CD14-positive monocyte (primary cell): ENCODE data around the gene MRPL45. TPM values are rescaled to one million over a fixed set of nuclear protein-coding genes. Genes with fewer than 3 reads are reported as not detected.

Experiments
- DNase-seq, 3 donors: peaks; one replicate each; pipeline ENCODE4 v3.0.0-alpha.2; 2011 to 2022
- H2AFZ ChIP-seq: 2 replicates; pipeline ENCODE4 v1.6.0; 2012; ENCODE audit warnings: mild to moderate bottlenecking, low read depth, low read length, inconsistent platforms; ENCODE audit not compliant: insufficient read depth, poor library complexity, severe bottlenecking
- H3K27ac ChIP-seq, 2 donors: 1 replicate in 1 of 2; 2 replicates in 1 of 2; pipeline ENCODE4 v1.5.1; 2012 to 2013; ENCODE audit warnings: low read length in 2 of 2, control low read depth in 1 of 2, inconsistent platforms in 1 of 2, low read depth in 1 of 2, mild to moderate bottlenecking in 1 of 2
- H3K27me3 ChIP-seq, 2 donors: one replicate each; pipeline versions ENCODE4 v1.6.0 to v1.6.1; 2011 to 2013; ENCODE audit warnings: low read length in 2 of 2; ENCODE audit not compliant: control insufficient read depth in 2 of 2, insufficient read depth in 2 of 2
- H3K36me3 ChIP-seq, 2 donors: replicated peaks in 1 of 2; 1 replicate in 1 of 2; 2 replicates in 1 of 2; pipeline versions ENCODE4 v1.5.1 to v1.6.1; 2012 to 2013; ENCODE audit warnings: low read length in 2 of 2, control low read depth in 1 of 2, inconsistent platforms in 1 of 2, mild to moderate bottlenecking in 1 of 2; ENCODE audit not compliant: insufficient read depth in 2 of 2, control insufficient read depth in 1 of 2
- H3K4me1 ChIP-seq, 2 donors: 1 replicate in 1 of 2; 2 replicates in 1 of 2; pipeline versions ENCODE4 v1.5.1 to v1.6.1; 2012 to 2013; ENCODE audit warnings: low read length in 2 of 2, control low read depth in 1 of 2, inconsistent platforms in 1 of 2, mild to moderate bottlenecking in 1 of 2, moderate library complexity in 1 of 2; ENCODE audit not compliant: insufficient read depth in 2 of 2, control insufficient read depth in 1 of 2
- H3K4me2 ChIP-seq: replicated peaks from 2 replicates; pipeline ENCODE3; 2012; ENCODE audit warnings: low read length, moderate library complexity, mild to moderate bottlenecking; ENCODE audit not compliant: poor library complexity, severe bottlenecking; ENCODE audit errors: extremely low read depth
- H3K4me3 ChIP-seq, 3 experiments: fragments of 200-600 bp in 1 of 3; sonication (generic) in 1 of 3; replicated peaks in 1 of 3; 1 replicate in 2 of 3; 2 replicates in 1 of 3; pipeline ENCODE4 v1.5.1; 2011 to 2013; ENCODE audit warnings: low read length in 3 of 3, mild to moderate bottlenecking in 3 of 3, control low read depth in 2 of 3, low read depth in 2 of 3, inconsistent platforms in 1 of 3, moderate library complexity in 1 of 3
- H3K79me2 ChIP-seq: 2 replicates; pipeline ENCODE4 v1.6.0; 2012; ENCODE audit warnings: mild to moderate bottlenecking, control low read depth, inconsistent platforms, low read length, moderate library complexity; ENCODE audit not compliant: insufficient read depth
- H3K9ac ChIP-seq: 2 replicates; pipeline ENCODE4 v1.6.0; 2017; ENCODE audit warnings: low read length, mild to moderate bottlenecking; ENCODE audit not compliant: insufficient read depth, poor library complexity, severe bottlenecking
- H3K9me3 ChIP-seq, 2 donors: replicated peaks in 1 of 2; 1 replicate in 1 of 2; 2 replicates in 1 of 2; pipeline versions ENCODE4 v1.5.1 to v1.6.1; 2012 to 2013; ENCODE audit warnings: low read length in 2 of 2, control low read depth in 1 of 2; ENCODE audit not compliant: control insufficient read depth in 1 of 2, insufficient read depth in 1 of 2
- H4K20me1 ChIP-seq: 2 replicates; pipeline ENCODE4 v1.6.0; 2012; ENCODE audit warnings: mild to moderate bottlenecking, low read length, control low read depth, moderate library complexity; ENCODE audit not compliant: insufficient read depth
- H3K27ac Mint-ChIP-seq, 7 donors: one replicate each; pipeline ENCODE4 v1.8.0; 2020; ENCODE audit warnings: mild to moderate bottlenecking in 7 of 7, mixed read lengths in 7 of 7, moderate library complexity in 6 of 7, inconsistent platforms in 2 of 7
- H3K27me3 Mint-ChIP-seq, 3 donors: one replicate each; pipeline ENCODE4 v1.8.0; 2021 to 2022; ENCODE audit warnings: low read depth in 3 of 3, mild to moderate bottlenecking in 3 of 3, mixed read lengths in 3 of 3, moderate library complexity in 3 of 3, inconsistent platforms in 1 of 3
- H3K36me3 Mint-ChIP-seq, 2 donors: one replicate each; pipeline ENCODE4 v1.8.0; 2020; ENCODE audit warnings: mixed read lengths in 2 of 2, inconsistent platforms in 1 of 2, mild to moderate bottlenecking in 1 of 2
- H3K4me1 Mint-ChIP-seq: one replicate; pipeline ENCODE4 v1.8.0; 2020; ENCODE audit warnings: mild to moderate bottlenecking, mixed read lengths
- H3K4me3 Mint-ChIP-seq, 2 donors: one replicate each; pipeline ENCODE4 v1.8.0; 2020; ENCODE audit warnings: mild to moderate bottlenecking in 2 of 2, mixed read lengths in 2 of 2, moderate library complexity in 1 of 2
- H3K9me3 Mint-ChIP-seq, 7 donors: one replicate each; pipeline ENCODE4 v1.8.0; 2020 to 2022; ENCODE audit warnings: mixed read lengths in 7 of 7, mild to moderate bottlenecking in 6 of 7, moderate library complexity in 6 of 7, inconsistent platforms in 2 of 7
- CTCF ChIP-seq: fragments of 200-600 bp; IDR thresholded peaks from one replicate; pipeline ENCODE4 v1.8.0; 2022; ENCODE audit warnings: antibody characterized with exemption, mild to moderate bottlenecking
- WGBS: methylation state at CpG from one replicate; pipeline ENCODE4 v1.1.5; 2013; ENCODE audit warnings: missing lambda C conversion rate; ENCODE audit not compliant: insufficient coverage; 5-methylcytosine and 5-hydroxymethylcytosine counted together
- intact Hi-C, 2 donors: fragments of 100-400 bp; cut with micrococcal nuclease; formaldehyde crosslinking; loops; one replicate each; pipeline versions ENCODE4 v1.15.0 to v1.15.1; 2023
- polyA plus RNA-seq, 3 donors: library from polyadenylated mRNA; depleted of rRNA in 1 of 3; unstranded in 2 of 3; stranded (reverse) in 1 of 3; fragments of 300-500 nt in 2 of 3; fragments of >200 nt in 1 of 3; fragmentation: Illumina TruSeq in 2 of 3; gene quantifications; 1 replicate in 2 of 3; 2 replicates in 1 of 3; pipeline ENCODE4 v1.2.3, GENCODE V29; 2012 to 2021

The MRPL45 gene
- polyA plus RNA-seq, 3 donors, result 18.3 to 20.8 (median 19.8) TPM

- no CpG with 5 or more reads among the region's 3 CpGs for WGBS
- Histone ChIP-seq H3K4me1 (peaks cover 0 to 6% of the 10 kb centered on the region in 2 donors), H3K4me2 (no peak overlapping the region), H3K27ac (no peak overlapping the region), H3K36me3 (peaks cover 17 to 32% of the 10 kb centered on the region in 2 donors), H4K20me1 (no peaks in the 10 kb centered on the region), H3K27me3 (no peaks in the 10 kb centered on the region), H2AFZ (no peak overlapping the region), H3K79me2 (no peaks in the 10 kb centered on the region), H3K9me3 (no peaks in the 10 kb centered on the region), H3K4me3 (no peak overlapping the region), H3K9ac (no peak overlapping the region)
- Mint-ChIP-seq H3K4me1 (peaks cover 5% of the 10 kb centered on the region), H3K9me3 (no peaks in the 10 kb centered on the region), H3K27me3 (no peaks in the 10 kb centered on the region), H3K27ac (no peak overlapping the region), H3K4me3 (no peak overlapping the region), H3K36me3 (peaks cover 35 to 55% of the 10 kb centered on the region in 2 donors)
- TF ChIP-seq CTCF, result no peak
- intact Hi-C loops, result no loop called here
- no peak for DNase-seq
Observed at GRCh38 chr17:38315497-38315896, 18.5 kb downstream of the MRPL45 start.

DNA sequence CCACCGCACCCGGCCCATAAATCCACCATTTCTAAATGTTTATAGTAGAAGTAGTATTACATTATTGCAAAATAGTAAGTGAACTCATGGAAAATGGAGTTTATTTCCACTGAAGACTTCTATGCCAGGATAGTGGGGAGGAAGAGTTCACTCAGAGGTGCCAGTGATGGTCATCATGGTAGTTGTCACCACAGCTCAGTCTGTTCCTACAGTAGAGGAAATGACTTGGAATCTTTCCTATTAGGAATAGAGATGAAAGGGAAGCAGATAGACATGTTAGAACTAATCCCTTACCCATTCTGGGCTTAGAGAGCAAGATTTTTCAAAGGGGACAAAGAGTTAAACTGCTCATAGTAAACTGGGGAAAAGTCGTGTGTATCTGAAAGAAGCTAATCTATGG lies 20.1 kb downstream of the MRPL45 start:
- Histone ChIP-seq H3K36me3 (peaks cover 17 to 34% of the 10 kb centered on the region in 2 donors), H3K9me3 (no peaks in the 10 kb centered on the region), H3K9ac (no peak overlapping the region), H2AFZ (no peak overlapping the region), H3K27ac (no peak overlapping the region), H3K4me3 (no peak overlapping the region), H3K79me2 (no peaks in the 10 kb centered on the region), H3K4me1 (peaks cover 0 to 7% of the 10 kb centered on the region in 2 donors), H4K20me1 (no peaks in the 10 kb centered on the region), H3K27me3 (no peaks in the 10 kb centered on the region), H3K4me2 (no peak overlapping the region)
- WGBS, result no CpG with 5 or more reads among the region's 3 CpGs
- no peak for DNase-seq
- Mint-ChIP-seq H3K4me1 (peaks cover 7% of the 10 kb centered on the region), H3K27me3 (no peaks in the 10 kb centered on the region), H3K27ac (no peak overlapping the region), H3K36me3 (peaks cover 37 to 60% of the 10 kb centered on the region in 2 donors), H3K4me3 (no peak overlapping the region), H3K9me3 (no peaks in the 10 kb centered on the region)
- TF ChIP-seq CTCF, result no peak
- intact Hi-C loops, result no loop called here
